Mesenchymal stem cell (in vitro differentiated cells and primary cell): Measurements from ENCODE around the gene KLHL29.

Experiments used
- DNase-seq: peaks from one replicate; pipeline ENCODE4 v3.0.0-alpha.2; 2013
- H2AFZ ChIP-seq: one replicate; pipeline ENCODE4 v1.6.1; 2013; ENCODE audit warnings: low read depth, mild to moderate bottlenecking, control low read depth, inconsistent platforms, low read length, moderate library complexity
- H2AK5ac ChIP-seq: 2 replicates; pipeline ENCODE4 v1.6.1; 2013; ENCODE audit warnings: low read length, moderate library complexity, mild to moderate bottlenecking, inconsistent platforms; ENCODE audit not compliant: severe bottlenecking
- H2BK120ac ChIP-seq: one replicate; pipeline ENCODE4 v1.6.1; 2013; ENCODE audit warnings: low read depth, mild to moderate bottlenecking, inconsistent platforms, low read length, moderate library complexity
- H2BK12ac ChIP-seq, 2 experiments: one replicate each; pipeline ENCODE4 v1.6.1; 2013; ENCODE audit warnings: inconsistent platforms in 2 of 2, low read length in 2 of 2, mild to moderate bottlenecking in 2 of 2, moderate library complexity in 2 of 2, control low read depth in 1 of 2
- H2BK15ac ChIP-seq: one replicate; pipeline ENCODE4 v1.6.1; 2013; ENCODE audit warnings: mild to moderate bottlenecking, low read depth, inconsistent platforms; ENCODE audit not compliant: poor library complexity, severe bottlenecking
- H2BK5ac ChIP-seq: 2 replicates; pipeline ENCODE4 v1.6.1; 2013; ENCODE audit warnings: low read depth, mild to moderate bottlenecking, low read length, control low read depth, inconsistent platforms; ENCODE audit not compliant: poor library complexity, severe bottlenecking
- H3K14ac ChIP-seq, 2 experiments: one replicate each; pipeline ENCODE4 v1.6.1; 2013; ENCODE audit warnings: inconsistent platforms in 2 of 2, low read length in 2 of 2, control low read depth in 1 of 2, mild to moderate bottlenecking in 1 of 2, moderate library complexity in 1 of 2
- H3K18ac ChIP-seq, 2 experiments: one replicate each; pipeline ENCODE4 v1.6.1; 2013; ENCODE audit warnings: inconsistent platforms in 2 of 2, low read length in 2 of 2, control low read depth in 1 of 2, low read depth in 1 of 2, mild to moderate bottlenecking in 1 of 2
- H3K23ac ChIP-seq, 2 experiments: one replicate each; pipeline ENCODE4 v1.6.1; 2013; ENCODE audit warnings: inconsistent platforms in 2 of 2, low read length in 2 of 2, mild to moderate bottlenecking in 2 of 2, moderate library complexity in 2 of 2, control low read depth in 1 of 2
- H3K27ac ChIP-seq: 2 replicates; pipeline ENCODE4 v1.5.1; 2013; ENCODE audit warnings: mild to moderate bottlenecking, moderate library complexity, low read length, control low read depth, inconsistent platforms; ENCODE audit not compliant: poor library complexity, severe bottlenecking
- H3K27me3 ChIP-seq, 2 experiments: 2 replicates each; pipeline versions ENCODE4 v1.6.1 to v1.7.0; 2013; ENCODE audit warnings: low read length in 2 of 2, mild to moderate bottlenecking in 2 of 2, moderate library complexity in 2 of 2, control low read depth in 1 of 2, inconsistent platforms in 1 of 2; ENCODE audit not compliant: control insufficient read depth in 1 of 2, insufficient read depth in 1 of 2
- H3K36me3 ChIP-seq, 2 experiments: 2 replicates each; pipeline versions ENCODE4 v1.6.1 to v1.7.0; 2013; ENCODE audit warnings: low read length in 2 of 2, control low read depth in 1 of 2, inconsistent platforms in 1 of 2, low read depth in 1 of 2, mild to moderate bottlenecking in 1 of 2; ENCODE audit not compliant: insufficient read depth in 2 of 2, control insufficient read depth in 1 of 2
- H3K4ac ChIP-seq, 2 experiments: one replicate each; pipeline ENCODE4 v1.6.1; 2013; ENCODE audit warnings: inconsistent platforms in 2 of 2, low read length in 2 of 2, mild to moderate bottlenecking in 2 of 2, moderate library complexity in 2 of 2, control low read depth in 1 of 2, low read depth in 1 of 2
- H3K4me1 ChIP-seq: 2 replicates; pipeline ENCODE4 v1.6.1; 2013; ENCODE audit warnings: low read depth, low read length, control low read depth; ENCODE audit not compliant: control insufficient read depth, insufficient read depth
- H3K4me2 ChIP-seq: 2 replicates; pipeline ENCODE4 v1.6.1; 2013; ENCODE audit warnings: low read length, mild to moderate bottlenecking, inconsistent platforms; ENCODE audit not compliant: poor library complexity, severe bottlenecking
- H3K4me3 ChIP-seq, 2 experiments: 2 replicates each; pipeline versions ENCODE4 v1.5.1 to v1.7.0; 2013; ENCODE audit warnings: low read length in 2 of 2, mild to moderate bottlenecking in 2 of 2, control low read depth in 1 of 2, low read depth in 1 of 2; ENCODE audit not compliant: insufficient read depth in 1 of 2
- H3K79me1 ChIP-seq: replicated peaks from 2 replicates; pipeline ENCODE4 v1.6.1; 2013; ENCODE audit warnings: mild to moderate bottlenecking, control low read depth, low read length, inconsistent platforms; ENCODE audit not compliant: poor library complexity, severe bottlenecking
- H3K9ac ChIP-seq: 2 replicates; pipeline ENCODE4 v1.7.0; 2013; ENCODE audit warnings: mild to moderate bottlenecking, low read length, moderate library complexity
- H3K9me3 ChIP-seq: 2 replicates; pipeline ENCODE4 v1.7.0; 2013; ENCODE audit warnings: mild to moderate bottlenecking, low read length; ENCODE audit not compliant: control insufficient read depth
- H4K8ac ChIP-seq: one replicate; pipeline ENCODE4 v1.6.1; 2013; ENCODE audit warnings: inconsistent platforms, mild to moderate bottlenecking, low read length, moderate library complexity
- H4K91ac ChIP-seq: one replicate; pipeline ENCODE4 v1.6.1; 2013; ENCODE audit warnings: mild to moderate bottlenecking, low read length, inconsistent platforms
- WGBS: methylation state at CpG from one replicate; pipeline ENCODE4 v1.1.7; 2013; ENCODE audit warnings: mixed read lengths; 5-methylcytosine and 5-hydroxymethylcytosine counted together

KLHL29 gene

GRCh38 chr2:23574919-23575654 lies 190.1 kb downstream of the KLHL29 start:
- 61% methylated on average over 13 of the region's 13 CpGs for WGBS
- no peak for DNase-seq
- no peak overlapping the region for H3K14ac ChIP-seq

GRCh38 chr2:23578964-23579671 lies 194.1 kb downstream of the KLHL29 start:
- Histone ChIP-seq H3K27me3 (no peaks in the 10 kb centered on the region), H3K14ac (no peak overlapping the region), H3K27ac (no peak overlapping the region), H2BK5ac (no peak overlapping the region), H3K9ac (peak overlapping the region; percentile 23), H3K4me2 (no peak overlapping the region), H2BK120ac (no peak overlapping the region), H3K4ac (no peak overlapping the region), H3K23ac (no peak overlapping the region), H2BK15ac (no peak overlapping the region), H4K8ac (no peak overlapping the region), H3K18ac (no peak overlapping the region), H2AK5ac (no peak overlapping the region), H3K4me3 (no peak overlapping the region), H2AFZ (no peak overlapping the region), H3K79me1 (peaks cover 3% of the 10 kb centered on the region), H3K4me1 (no peaks in the 10 kb centered on the region), H4K91ac (no peak overlapping the region), H3K36me3 (peaks cover 3 to 10% of the 10 kb centered on the region in 2 experiments), H2BK12ac (no peak overlapping the region), H3K9me3 (no peaks in the 10 kb centered on the region)
- DNase-seq, result no peak
- WGBS, result 95% methylated on average over 11 of the region's 11 CpGs

More at GRCh38 chr2:23574919-23575654, 190.1 kb downstream of the KLHL29 start:
- Histone ChIP-seq H2BK12ac (no peak overlapping the region), H3K9ac (no peak overlapping the region), H4K8ac (no peak overlapping the region), H2AFZ (no peak overlapping the region), H3K36me3 (peaks cover 0 to 8% of the 10 kb centered on the region in 2 experiments), H3K27me3 (no peaks in the 10 kb centered on the region), H3K4me3 (no peak overlapping the region), H3K4me2 (no peak overlapping the region), H2AK5ac (no peak overlapping the region), H3K4ac (no peak overlapping the region), H2BK5ac (no peak overlapping the region), H2BK120ac (peak overlapping the region; percentile 39), H3K9me3 (no peaks in the 10 kb centered on the region), H3K27ac (no peak overlapping the region), H2BK15ac (no peak overlapping the region), H3K23ac (no peak overlapping the region), H4K91ac (no peak overlapping the region), H3K18ac (no peak overlapping the region), H3K4me1 (peaks cover 3% of the 10 kb centered on the region), H3K79me1 (peaks cover 1% of the 10 kb centered on the region)

- no peak overlapping the region for H2AK5ac ChIP-seq
- 94% methylated on average over 5 of the region's 5 CpGs for WGBS
Observed at GRCh38 chr2:23579674-23580073, 194.7 kb downstream of the KLHL29 start.

GRCh38 chr2:23583467-23583866 lies 198.5 kb downstream of the KLHL29 start:
- Histone ChIP-seq H3K4me3 (no peak overlapping the region), H3K9me3 (no peaks in the 10 kb centered on the region), H2BK15ac (no peak overlapping the region), H3K4ac (no peak overlapping the region), H2BK120ac (no peak overlapping the region), H4K8ac (no peak overlapping the region), H3K23ac (no peak overlapping the region), H3K4me1 (no peaks in the 10 kb centered on the region), H3K4me2 (no peak overlapping the region), H3K27me3 (no peaks in the 10 kb centered on the region), H3K27ac (no peak overlapping the region), H3K79me1 (peaks cover 2% of the 10 kb centered on the region), H3K18ac (no peak overlapping the region), H2AK5ac (no peak overlapping the region), H3K9ac (no peak overlapping the region), H3K14ac (no peak overlapping the region), H2AFZ (no peak overlapping the region), H3K36me3 (peaks cover 9 to 16% of the 10 kb centered on the region in 2 experiments), H4K91ac (no peak overlapping the region), H2BK5ac (no peak overlapping the region), H2BK12ac (no peak overlapping the region)
- WGBS, result 98% methylated on average over 8 of the region's 8 CpGs
- DNase-seq, result no peak

More at GRCh38 chr2:23579674-23580073, 194.7 kb downstream of the KLHL29 start:
- Histone ChIP-seq H3K36me3 (peaks cover 3 to 10% of the 10 kb centered on the region in 2 experiments), H2AFZ (no peak overlapping the region), H3K27ac (no peak overlapping the region), H3K4me1 (no peaks in the 10 kb centered on the region), H2BK15ac (no peak overlapping the region), H3K4me3 (no peak overlapping the region), H3K4me2 (no peak overlapping the region), H3K79me1 (peaks cover 3% of the 10 kb centered on the region), H2BK120ac (no peak overlapping the region), H3K9me3 (no peaks in the 10 kb centered on the region), H3K27me3 (no peaks in the 10 kb centered on the region), H3K23ac (no peak overlapping the region), H4K8ac (no peak overlapping the region), H3K14ac (no peak overlapping the region), H3K9ac (no peak overlapping the region), H2BK12ac (no peak overlapping the region), H2BK5ac (no peak overlapping the region), H3K4ac (no peak overlapping the region), H3K18ac (no peak overlapping the region), H4K91ac (no peak overlapping the region)
- no peak for DNase-seq
